Activated naive CD4-positive, alpha-beta T cell treated with anti-CD3 and anti-CD28 coated beads for 36 hours (primary cell): Measurements from ENCODE around the gene RP2. TPM values are rescaled to one million over a fixed set of nuclear protein-coding genes. Genes with fewer than 3 reads are reported as not detected.
A peak's percentile ranks its signal among the peaks of the same experiment; 100 is the strongest.

Source experiments
- CTCF ChIA-PET: fragments of 350-600 bp; sonication (Branson Sonifier 250); formaldehyde crosslinking; loops from one replicate; lab custom pipeline; 2021; ENCODE audit warnings: antibody characterized with exemption; lab: Charles Lee
- DNase-seq: peaks from one replicate; pipeline ENCODE4 v3.0.0-alpha.2; 2020
- H3K27ac Mint-ChIP-seq: one replicate; pipeline ENCODE4 v1.8.0; 2021; ENCODE audit warnings: mild to moderate bottlenecking, mixed read lengths
- H3K27me3 Mint-ChIP-seq: one replicate; pipeline ENCODE4 v1.8.0; 2021; ENCODE audit warnings: low read depth, mixed read lengths
- H3K36me3 Mint-ChIP-seq: one replicate; pipeline ENCODE4 v1.8.0; 2021; ENCODE audit warnings: low read depth, mixed read lengths
- H3K4me1 Mint-ChIP-seq: one replicate; pipeline ENCODE4 v1.8.0; 2021; ENCODE audit warnings: low read depth, mixed read lengths
- H3K4me3 Mint-ChIP-seq: one replicate; pipeline ENCODE4 v1.8.0; 2021; ENCODE audit warnings: mild to moderate bottlenecking, moderate library complexity, mixed read lengths
- H3K9me3 Mint-ChIP-seq: one replicate; pipeline ENCODE4 v1.8.0; 2021; ENCODE audit warnings: mixed read lengths
- intact Hi-C: fragments of 100-400 bp; cut with micrococcal nuclease; formaldehyde crosslinking; loops from one replicate; pipeline ENCODE4 v1.15.1; 2023
- total RNA-seq, 2 experiments: library from RNA; stranded (reverse); gene quantifications; one replicate each; pipeline ENCODE4 v1.2.3, GENCODE V29; 2021

The RP2 gene
- total RNA-seq, 2 experiments from 2014 or later, result 4.0 to 4.2 TPM

DNA sequence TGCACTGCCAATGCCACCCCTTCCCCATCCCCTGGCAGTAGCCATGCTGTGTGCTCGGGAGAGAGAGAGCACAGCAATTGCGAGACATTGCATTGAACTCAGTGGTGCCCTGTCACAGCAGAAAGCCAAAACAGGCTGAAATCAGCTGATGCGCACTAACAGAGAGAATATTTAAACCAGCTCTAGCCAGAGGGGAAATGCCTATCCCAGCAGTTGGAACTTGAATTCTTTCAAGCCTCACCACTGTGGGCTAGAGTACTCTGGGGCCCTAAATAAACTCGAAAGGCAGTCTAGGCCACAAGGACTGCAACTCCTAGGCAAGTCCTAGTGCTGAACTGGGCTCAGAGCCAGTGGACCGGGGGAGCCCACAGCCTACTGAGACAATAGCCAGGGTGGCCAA, 17.7 kb upstream of the RP2 start:
- H3K27ac Mint-ChIP-seq, result no peak overlapping the region
- no peak overlapping the region for H3K4me3 Mint-ChIP-seq

DNA sequence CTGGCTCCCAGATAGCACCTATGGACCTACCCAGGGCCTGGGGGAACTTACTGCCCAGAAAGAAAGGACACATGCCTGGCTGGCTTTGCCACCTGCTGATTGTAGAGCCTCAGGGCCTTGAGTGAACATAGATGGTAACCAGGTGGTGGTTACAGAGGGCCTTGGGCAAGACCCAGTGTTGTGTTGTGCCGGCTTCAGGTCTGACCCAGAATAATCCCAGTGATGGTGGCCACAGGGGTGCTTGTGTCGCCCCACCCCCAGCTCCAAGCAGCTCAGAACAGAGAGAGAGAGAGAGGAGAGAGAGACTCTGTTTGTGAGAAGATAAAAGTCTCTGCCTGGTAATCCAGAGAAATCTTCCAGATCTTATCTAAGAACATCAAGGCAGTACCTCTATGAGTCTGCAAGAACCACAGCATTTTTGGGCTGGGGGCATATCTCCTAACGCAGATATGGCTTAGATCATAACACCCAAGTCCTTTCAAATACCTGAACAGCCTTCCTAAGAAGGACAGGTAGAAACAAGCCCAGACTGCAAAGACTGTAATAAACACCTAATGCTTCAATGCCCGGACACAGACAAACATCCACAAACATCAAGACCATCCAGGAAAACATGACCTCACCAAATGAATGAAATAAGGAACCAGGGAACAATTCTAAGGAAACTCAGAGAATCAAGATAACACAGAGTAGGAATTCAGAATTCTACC, 16.3 kb upstream of the RP2 start:
- H3K4me3 Mint-ChIP-seq, result no peak overlapping the region
- CTCF ChIA-PET, result no interaction called here
- intact Hi-C loops, result no loop called here
- no peak for DNase-seq
- peaks cover 2% of the 10 kb centered on the region for H3K36me3 Mint-ChIP-seq
- H3K9me3 Mint-ChIP-seq, result peaks cover 9% of the 10 kb centered on the region
- H3K27me3 Mint-ChIP-seq, result no peaks in the 10 kb centered on the region
- H3K4me1 Mint-ChIP-seq, result no peaks in the 10 kb centered on the region
- no peak overlapping the region for H3K27ac Mint-ChIP-seq

More for the DNA sequence above, 17.7 kb upstream of the RP2 start:
- Mint-ChIP-seq H3K9me3 (peaks cover 9% of the 10 kb centered on the region), H3K27me3 (no peaks in the 10 kb centered on the region), H3K4me1 (no peaks in the 10 kb centered on the region), H3K36me3 (peaks cover 2% of the 10 kb centered on the region)
- intact Hi-C loops, result no loop called here
- CTCF ChIA-PET, result no interaction called here
- DNase-seq, result no peak

DNA sequence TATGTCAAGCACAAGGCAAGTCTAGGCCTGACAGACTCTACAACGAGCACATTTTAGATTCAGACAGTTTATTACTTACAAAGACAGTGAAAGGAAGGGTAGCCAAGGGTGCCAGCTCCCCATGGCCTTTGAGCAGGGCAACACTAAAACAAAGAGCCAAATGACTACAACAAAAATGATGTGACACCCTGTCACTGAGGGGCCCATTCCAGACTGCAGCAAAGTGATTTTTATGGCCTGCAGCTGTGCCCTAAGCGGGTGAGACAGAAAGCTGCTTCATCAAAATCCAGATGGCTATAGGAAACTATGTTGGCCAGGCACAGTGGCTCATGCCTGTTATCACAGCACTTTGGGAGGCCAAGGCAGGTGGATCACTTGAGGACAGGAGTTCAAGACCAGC, 13.4 kb upstream of the RP2 start:
- peaks cover 2% of the 10 kb centered on the region for H3K36me3 Mint-ChIP-seq
- no peak for DNase-seq
- H3K4me1 Mint-ChIP-seq, result no peaks in the 10 kb centered on the region
- intact Hi-C loops, result no loop called here
- CTCF ChIA-PET, result interaction anchor here (0.7 kb wide), 1 partner anchor 13 kb away, joined by 3 read pairs; no protein-coding TSS in a partner anchor
- H3K27me3 Mint-ChIP-seq, result no peaks in the 10 kb centered on the region
- H3K4me3 Mint-ChIP-seq, result no peak overlapping the region
- no peak overlapping the region for H3K27ac Mint-ChIP-seq
- H3K9me3 Mint-ChIP-seq, result peaks cover 9% of the 10 kb centered on the region

DNA sequence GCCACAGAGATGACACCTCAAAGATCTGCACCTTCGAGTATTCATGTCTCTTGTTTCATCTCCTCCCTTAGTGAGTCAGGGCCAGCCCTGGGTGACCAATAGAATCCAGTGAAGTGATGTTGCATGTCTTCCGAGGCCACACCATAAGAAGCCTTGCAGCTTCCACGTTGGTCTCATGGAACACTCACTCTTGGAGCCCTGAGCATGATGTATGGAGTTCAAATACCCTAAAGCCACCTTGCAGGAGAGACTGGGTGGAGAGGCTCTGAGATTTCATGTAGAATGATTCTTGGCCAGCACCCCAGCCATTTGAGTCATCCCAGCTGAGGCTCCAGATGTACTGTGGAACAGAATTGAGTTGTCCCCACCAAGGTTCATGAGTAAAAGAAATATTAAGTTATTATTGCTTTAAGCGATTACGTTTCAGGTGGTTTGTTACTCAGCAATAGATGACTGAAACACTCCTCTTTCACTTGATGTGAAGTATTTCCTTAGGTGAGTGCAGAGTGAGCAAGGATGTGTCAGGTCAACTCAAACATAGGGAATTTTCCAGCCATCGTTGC, 5.0 kb upstream of the RP2 start:
- Mint-ChIP-seq H3K36me3 (no peaks in the 10 kb centered on the region), H3K9me3 (no peaks in the 10 kb centered on the region), H3K4me3 (no peak overlapping the region), H3K27me3 (no peaks in the 10 kb centered on the region), H3K4me1 (peaks cover 2% of the 10 kb centered on the region), H3K27ac (no peak overlapping the region)
- no peak for DNase-seq
- intact Hi-C loops, result no loop called here
- CTCF ChIA-PET, result no interaction called here

GRCh38 chrX:46837558-46838485, 979 bp downstream of the RP2 start:
- peaks cover 2% of the 10 kb centered on the region for H3K36me3 Mint-ChIP-seq
- no peaks in the 10 kb centered on the region for H3K9me3 Mint-ChIP-seq
- no peaks in the 10 kb centered on the region for H3K27me3 Mint-ChIP-seq
- peaks cover 5% of the 10 kb centered on the region for H3K4me1 Mint-ChIP-seq
- CTCF ChIA-PET, result interaction anchor here (0.6 to 1.3 kb wide), 3 partner anchors 13 to 42 kb away, joined by 3 to 5 read pairs (median 5); no protein-coding TSS in a partner anchor
- intact Hi-C loops, result loop anchor here (1.0 to 5.0 kb wide), 4 partner anchors 74 to 307 kb away; partner anchors contain the start of genes JADE3, NDUFB11, RBM10 and SLC9A7
- peak overlapping the region; percentile 91 for H3K4me3 Mint-ChIP-seq
- DNase-seq, result peak; percentile 15
- peak overlapping the region; percentile 84 for H3K27ac Mint-ChIP-seq

DNA sequence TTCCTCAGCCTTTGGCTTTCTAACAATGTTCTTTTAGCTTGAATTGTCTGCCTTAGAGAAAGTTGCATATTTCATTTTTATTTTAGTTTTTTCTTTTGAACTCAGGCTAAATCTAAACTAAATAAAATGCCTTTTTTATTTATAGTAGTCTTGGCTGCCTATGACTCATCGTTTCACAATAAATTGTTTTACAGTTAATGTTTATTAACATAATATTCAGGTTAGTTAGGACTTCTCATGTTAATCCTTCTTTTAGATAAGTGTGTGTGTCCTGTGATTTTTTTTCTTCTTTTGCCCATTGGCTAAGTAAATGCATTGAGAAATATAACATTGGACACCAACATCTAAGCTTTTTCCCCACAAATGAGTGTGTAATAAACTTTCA, 1.6 kb downstream of the RP2 start:
- no peak for DNase-seq
- Mint-ChIP-seq H3K4me3 (peak overlapping the region; percentile 91), H3K9me3 (no peaks in the 10 kb centered on the region), H3K36me3 (peaks cover 2% of the 10 kb centered on the region), H3K27me3 (no peaks in the 10 kb centered on the region), H3K4me1 (peaks cover 5% of the 10 kb centered on the region), H3K27ac (peak overlapping the region; percentile 59)
- intact Hi-C loops, result loop anchor here (1.0 to 5.0 kb wide), 2 partner anchors 74 to 293 kb away; partner anchors contain the start of genes JADE3 and ZNF674
- CTCF ChIA-PET, result interaction anchor here (0.7 kb wide), 1 partner anchor 72 kb away, joined by 3 read pairs; no protein-coding TSS in a partner anchor

GRCh38 chrX:46838974-46839480, 2.2 kb downstream of the RP2 start:
- Mint-ChIP-seq H3K4me3 (no peak overlapping the region), H3K9me3 (no peaks in the 10 kb centered on the region), H3K36me3 (peaks cover 2% of the 10 kb centered on the region), H3K27ac (no peak overlapping the region), H3K4me1 (peaks cover 5% of the 10 kb centered on the region), H3K27me3 (no peaks in the 10 kb centered on the region)
- no peak for DNase-seq
- CTCF ChIA-PET, result interaction anchor here (0.7 kb wide), 1 partner anchor 72 kb away, joined by 3 read pairs; no protein-coding TSS in a partner anchor
- intact Hi-C loops, result loop anchor here (1.0 to 5.0 kb wide), 2 partner anchors 73 to 294 kb away; partner anchors contain the start of genes JADE3 and ZNF674

GRCh38 chrX:46840946-46841345, 4.1 kb downstream of the RP2 start:
- Mint-ChIP-seq H3K4me3 (no peak overlapping the region), H3K4me1 (peaks cover 5% of the 10 kb centered on the region), H3K27me3 (no peaks in the 10 kb centered on the region), H3K27ac (no peak overlapping the region), H3K9me3 (no peaks in the 10 kb centered on the region), H3K36me3 (peaks cover 2% of the 10 kb centered on the region)
- no peak for DNase-seq
- intact Hi-C loops, result no loop called here
- CTCF ChIA-PET, result no interaction called here

- Mint-ChIP-seq H3K27me3 (no peaks in the 10 kb centered on the region), H3K27ac (no peak overlapping the region), H3K4me3 (no peak overlapping the region), H3K4me1 (peaks cover 4% of the 10 kb centered on the region), H3K9me3 (no peaks in the 10 kb centered on the region), H3K36me3 (peaks cover 2% of the 10 kb centered on the region)
- CTCF ChIA-PET, result no interaction called here
- DNase-seq, result no peak
- intact Hi-C loops, result no loop called here
Measured at GRCh38 chrX:46841346-46841745, 4.5 kb downstream of the RP2 start.

DNA sequence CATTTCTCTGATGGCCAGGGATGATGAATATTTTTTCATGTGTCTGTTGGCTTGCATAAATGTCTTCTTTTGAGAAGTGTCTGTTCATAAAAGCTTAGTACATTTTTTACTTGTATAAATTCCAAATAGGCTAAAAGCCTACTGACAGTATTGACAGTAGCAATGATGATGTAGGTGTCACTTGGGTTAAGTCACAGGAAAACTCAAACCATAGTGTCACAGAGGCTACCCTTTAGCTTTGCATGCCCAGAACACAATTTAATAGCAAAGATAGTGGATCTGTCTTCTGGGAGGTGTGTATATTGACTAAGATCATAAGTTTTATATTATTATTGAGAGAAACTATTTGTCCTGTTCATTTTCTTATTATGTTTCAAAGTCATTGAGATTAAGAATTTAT, 8.1 kb downstream of the RP2 start:
- no peaks in the 10 kb centered on the region for H3K27me3 Mint-ChIP-seq
- no peak overlapping the region for H3K27ac Mint-ChIP-seq
- CTCF ChIA-PET, result no interaction called here
- H3K4me3 Mint-ChIP-seq, result no peak overlapping the region
- intact Hi-C loops, result no loop called here
- H3K4me1 Mint-ChIP-seq, result peaks cover 4% of the 10 kb centered on the region
- DNase-seq, result no peak
- no peaks in the 10 kb centered on the region for H3K9me3 Mint-ChIP-seq
- peaks cover 2% of the 10 kb centered on the region for H3K36me3 Mint-ChIP-seq

DNA sequence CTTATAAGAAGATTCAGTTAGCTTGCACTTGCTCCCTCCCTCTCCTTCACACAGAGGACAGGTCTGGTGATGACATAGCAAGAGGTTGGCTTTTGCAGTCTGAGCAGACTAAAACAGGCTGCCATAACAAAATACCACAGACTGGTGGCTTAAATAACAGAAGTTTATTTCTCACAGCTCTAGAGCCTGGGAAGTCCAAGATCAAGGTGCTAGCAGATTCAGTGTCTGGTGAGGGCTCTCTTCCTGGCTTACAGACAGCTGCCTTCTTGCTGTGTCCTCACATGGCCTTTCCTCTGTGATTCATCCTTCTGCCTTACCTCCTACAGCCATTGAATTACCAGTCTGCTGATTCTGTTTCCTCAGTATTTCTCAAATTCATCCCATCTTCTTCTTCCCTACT, 13.1 kb downstream of the RP2 start:
- DNase-seq, result no peak
- peaks cover 5% of the 10 kb centered on the region for H3K36me3 Mint-ChIP-seq
- no peaks in the 10 kb centered on the region for H3K27me3 Mint-ChIP-seq
- H3K4me3 Mint-ChIP-seq, result no peak overlapping the region
- CTCF ChIA-PET, result no interaction called here
- intact Hi-C loops, result no loop called here
- peaks cover 1% of the 10 kb centered on the region for H3K4me1 Mint-ChIP-seq
- H3K27ac Mint-ChIP-seq, result no peak overlapping the region
- H3K9me3 Mint-ChIP-seq, result no peaks in the 10 kb centered on the region

GRCh38 chrX:46850771-46851170, 13.9 kb downstream of the RP2 start:
- intact Hi-C loops, result no loop called here
- CTCF ChIA-PET, result interaction anchor here (1.2 kb wide), 1 partner anchor 13 kb away, joined by 5 read pairs; the partner anchor contains the start of gene RP2

More at GRCh38 chrX:46850771-46851170, 13.9 kb downstream of the RP2 start:
- Mint-ChIP-seq H3K4me1 (peaks cover 1% of the 10 kb centered on the region), H3K27me3 (no peaks in the 10 kb centered on the region), H3K27ac (no peak overlapping the region), H3K4me3 (no peak overlapping the region), H3K9me3 (no peaks in the 10 kb centered on the region), H3K36me3 (peaks cover 6% of the 10 kb centered on the region)
- no peak for DNase-seq
